ENCODE data around the gene GCNT2.

GCNT2 gene

DNA sequence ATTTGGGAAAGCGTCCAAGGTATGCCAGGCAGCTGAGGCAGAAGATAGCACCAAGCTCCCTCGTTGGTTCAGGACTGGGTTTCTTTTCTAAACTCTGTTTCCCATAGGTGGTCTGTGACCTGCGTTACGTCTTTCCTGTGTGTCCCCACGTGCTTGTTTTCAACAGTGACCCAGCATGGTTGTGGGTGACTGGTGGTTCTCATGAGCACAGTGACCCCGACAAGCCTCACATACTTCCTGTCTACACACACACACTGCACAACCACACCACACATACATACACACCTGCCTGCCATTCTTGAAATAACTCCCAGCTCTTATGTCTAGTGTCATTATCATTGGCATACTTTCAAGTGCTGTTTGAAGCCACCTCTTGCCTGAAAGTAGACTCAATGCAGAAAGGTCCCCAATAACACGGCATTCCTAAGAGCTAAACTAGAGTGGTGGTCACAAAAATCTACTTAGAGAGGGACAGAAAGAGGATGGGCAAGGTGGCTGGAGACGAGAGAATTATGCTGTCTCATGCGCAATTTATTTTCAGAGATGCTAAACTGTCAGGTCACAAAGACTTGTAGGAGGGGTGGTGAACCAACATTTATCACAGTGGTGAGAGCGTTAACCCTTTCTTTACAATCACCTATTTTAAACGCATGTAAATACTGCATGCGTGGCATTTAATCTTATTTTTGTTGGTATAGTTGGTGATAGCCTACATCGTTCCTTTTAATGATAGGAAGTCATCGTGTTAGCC lies 66.7 kb downstream of the GCNT2 start:
- Histone ChIP-seq H3K36me3 (no peaks in the 10 kb centered on the region), H3K4me3 (ENCODE audit: low read depth, low read length) (no peak overlapping the region), H3K27me3 (no peaks in the 10 kb centered on the region), H3K4me1 (no peaks in the 10 kb centered on the region), H3K9me3 (no peaks in the 10 kb centered on the region)
- TF ChIP-seq, protein P1, sequence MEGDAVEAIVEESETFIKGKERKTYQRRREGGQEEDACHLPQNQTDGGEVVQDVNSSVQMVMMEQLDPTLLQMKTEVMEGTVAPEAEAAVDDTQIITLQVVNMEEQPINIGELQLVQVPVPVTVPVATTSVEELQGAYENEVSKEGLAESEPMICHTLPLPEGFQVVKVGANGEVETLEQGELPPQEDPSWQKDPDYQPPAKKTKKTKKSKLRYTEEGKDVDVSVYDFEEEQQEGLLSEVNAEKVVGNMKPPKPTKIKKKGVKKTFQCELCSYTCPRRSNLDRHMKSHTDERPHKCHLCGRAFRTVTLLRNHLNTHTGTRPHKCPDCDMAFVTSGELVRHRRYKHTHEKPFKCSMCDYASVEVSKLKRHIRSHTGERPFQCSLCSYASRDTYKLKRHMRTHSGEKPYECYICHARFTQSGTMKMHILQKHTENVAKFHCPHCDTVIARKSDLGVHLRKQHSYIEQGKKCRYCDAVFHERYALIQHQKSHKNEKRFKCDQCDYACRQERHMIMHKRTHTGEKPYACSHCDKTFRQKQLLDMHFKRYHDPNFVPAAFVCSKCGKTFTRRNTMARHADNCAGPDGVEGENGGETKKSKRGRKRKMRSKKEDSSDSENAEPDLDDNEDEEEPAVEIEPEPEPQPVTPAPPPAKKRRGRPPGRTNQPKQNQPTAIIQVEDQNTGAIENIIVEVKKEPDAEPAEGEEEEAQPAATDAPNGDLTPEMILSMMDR (IDR thresholded peaks at IDR 0.05; ENCODE audit: low read depth, low read length): no peak
- no peak for DNase-seq

DNA sequence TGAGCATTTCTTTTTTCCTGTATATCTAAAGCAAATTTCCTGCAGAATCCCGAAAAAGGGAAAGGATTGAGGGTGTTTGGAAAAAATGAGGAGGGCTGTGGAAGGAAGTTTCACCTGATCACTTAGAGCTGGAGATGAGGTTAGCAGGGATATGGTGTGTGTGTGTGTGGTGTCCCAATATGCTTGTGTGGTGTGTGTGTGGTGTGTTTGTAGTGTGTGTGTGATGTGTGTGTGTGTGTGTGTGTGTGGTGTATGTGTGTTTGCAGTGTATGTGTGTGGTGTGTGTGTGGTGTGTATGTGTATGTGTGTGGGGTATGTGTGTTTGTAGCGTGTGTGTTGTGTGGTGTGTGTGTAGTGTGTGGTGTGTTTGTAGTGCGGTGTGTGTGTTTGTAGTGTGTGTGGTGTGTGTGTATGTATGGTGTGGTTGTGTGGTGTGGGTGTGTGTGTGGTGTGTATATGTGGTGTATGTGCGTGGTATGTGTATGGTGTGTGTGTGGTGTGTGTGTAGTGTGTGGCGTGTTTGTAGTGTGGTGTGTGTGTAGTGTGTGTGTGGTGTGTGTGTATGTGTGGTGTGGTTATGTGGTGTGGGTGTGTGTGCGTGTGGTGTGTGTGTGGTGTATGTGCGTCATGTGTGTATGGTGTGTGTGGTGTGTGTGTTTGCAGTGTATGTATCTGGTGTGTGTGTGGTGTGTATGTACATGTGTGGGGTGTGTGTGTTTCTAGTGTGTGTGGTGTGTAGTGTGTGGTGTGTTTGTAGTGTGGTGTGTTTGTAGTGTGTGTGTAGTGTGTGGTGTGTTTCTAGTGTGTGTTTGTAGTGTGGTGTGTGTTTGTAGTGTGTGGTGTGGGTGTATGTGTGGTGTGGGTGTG lies 67.6 kb downstream of the GCNT2 start:
- H3K4me3 ChIP-seq (ENCODE audit: low read depth, low read length): no peak overlapping the region
- DNase-seq: no peak
- TF ChIP-seq, protein P1 (IDR thresholded peaks at IDR 0.05; ENCODE audit: low read depth, low read length): no peak

DNA sequence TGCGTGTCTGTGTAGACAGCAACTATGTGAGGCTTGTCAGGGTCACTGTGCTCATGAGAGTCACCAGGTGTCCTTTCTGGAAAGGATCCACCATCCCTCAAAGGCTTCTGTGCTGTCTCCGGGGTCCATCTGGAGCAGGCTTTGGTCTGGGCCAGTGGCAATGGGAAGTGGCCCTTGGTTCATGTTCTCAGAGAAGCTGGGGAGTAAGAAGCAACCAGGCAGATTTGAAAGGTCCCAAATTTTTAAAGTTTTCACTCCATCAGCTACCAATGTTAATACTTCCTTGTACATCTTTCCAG lies 68.2 kb downstream of the GCNT2 start:
- Histone ChIP-seq H3K4me1 (no peaks in the 10 kb centered on the region), H3K27me3 (no peaks in the 10 kb centered on the region), H3K4me3 (ENCODE audit: low read depth, low read length) (no peak overlapping the region), H3K9me3 (no peaks in the 10 kb centered on the region), H3K36me3 (no peaks in the 10 kb centered on the region)
- TF ChIP-seq, protein P1 (IDR thresholded peaks at IDR 0.05; ENCODE audit: low read depth, low read length): no peak
- no peak for DNase-seq

More for the DNA sequence above, 67.6 kb downstream of the GCNT2 start:
- Histone ChIP-seq H3K4me1 (no peaks in the 10 kb centered on the region), H3K9me3 (no peaks in the 10 kb centered on the region), H3K27me3 (no peaks in the 10 kb centered on the region), H3K36me3 (no peaks in the 10 kb centered on the region)

DNA sequence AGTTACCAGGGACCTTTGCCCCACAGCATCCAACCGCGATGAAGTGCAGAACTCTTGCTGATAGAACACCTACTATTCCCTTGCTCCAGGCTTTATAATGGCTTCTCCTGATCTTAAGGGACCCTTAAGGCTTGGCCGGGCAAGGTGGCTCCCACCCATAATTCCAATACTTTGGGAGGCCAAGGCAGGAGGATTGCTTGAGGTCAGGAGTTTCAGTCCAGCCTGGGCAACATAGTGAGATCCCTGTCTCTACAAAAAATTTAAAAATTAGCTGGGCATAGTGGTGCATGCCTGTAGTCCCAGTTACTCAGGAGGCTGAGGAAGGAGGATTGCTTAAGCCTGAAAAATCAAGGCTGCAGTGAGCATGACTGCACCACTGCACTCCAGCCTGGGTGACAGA lies 68.8 kb downstream of the GCNT2 start:
- no peak overlapping the region for H3K4me3 ChIP-seq (ENCODE audit: low read depth, low read length)
- H3K27me3 ChIP-seq: no peaks in the 10 kb centered on the region
- H3K36me3 ChIP-seq: no peaks in the 10 kb centered on the region
- TF ChIP-seq, protein P1 (IDR thresholded peaks at IDR 0.05; ENCODE audit: low read depth, low read length): no peak
- no peak for DNase-seq
- H3K9me3 ChIP-seq: no peaks in the 10 kb centered on the region
- no peaks in the 10 kb centered on the region for H3K4me1 ChIP-seq

DNA sequence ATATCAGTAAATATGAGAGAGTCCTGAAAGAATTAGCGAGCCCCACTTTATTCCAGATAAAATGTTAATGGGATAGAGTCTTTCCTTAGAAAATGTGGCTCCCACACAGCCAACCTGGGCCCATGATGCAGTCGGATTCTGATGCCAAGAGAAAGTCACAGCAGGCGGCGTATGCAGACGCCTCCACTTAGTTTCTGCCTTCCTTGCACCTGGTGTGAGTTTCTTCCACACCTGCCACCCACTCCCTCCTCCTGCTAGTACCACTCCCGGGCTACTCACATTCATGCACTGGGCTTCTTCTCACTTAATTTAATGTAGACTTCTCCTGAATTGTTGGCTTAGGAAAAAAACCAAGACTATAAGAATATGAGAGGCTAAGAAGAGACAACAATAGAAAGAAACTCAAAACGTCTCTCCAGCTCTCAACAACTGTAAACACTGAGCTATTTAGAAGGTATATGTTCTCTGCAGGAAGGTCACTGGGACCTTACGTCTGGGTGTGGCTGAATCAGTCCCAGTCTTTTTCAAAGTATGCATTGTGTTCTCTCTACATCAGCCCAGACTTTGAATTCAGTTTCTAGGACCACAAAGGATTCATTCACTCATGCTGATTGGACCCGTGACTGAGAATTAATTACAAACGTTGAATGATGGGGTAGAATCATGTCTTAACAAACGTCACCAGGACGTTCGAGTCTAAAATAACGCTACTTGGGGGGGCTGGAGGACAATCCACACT lies 70.4 kb downstream of the GCNT2 start:
- no peak for DNase-seq
- no peaks in the 10 kb centered on the region for H3K4me1 ChIP-seq
- H3K36me3 ChIP-seq: no peaks in the 10 kb centered on the region
- no peak overlapping the region for H3K4me3 ChIP-seq (ENCODE audit: low read depth, low read length)
- no peaks in the 10 kb centered on the region for H3K9me3 ChIP-seq
- H3K27me3 ChIP-seq: no peaks in the 10 kb centered on the region
- TF ChIP-seq, protein P1 (IDR thresholded peaks at IDR 0.05; ENCODE audit: low read depth, low read length): no peak
